Tibial nerve (tissue), 4 donors: ENCODE measurements around the gene LTB. TPM values are rescaled to one million over a fixed set of nuclear protein-coding genes. Genes with fewer than 3 reads are reported as not detected.

Experiments
- DNase-seq, 2 donors: peaks; one replicate each; pipeline ENCODE4 v3.0.0-alpha.2; 2019; ENCODE audit warnings: low spot score in 2 of 2
- H3K27ac ChIP-seq, 4 donors: fragments of 200-600 bp; sonication (generic) in 3 of 4; one replicate each; pipeline ENCODE4 v1.5.1; 2017 to 2019; ENCODE audit warnings: mild to moderate bottlenecking in 1 of 4
- H3K27me3 ChIP-seq, 2 donors: fragments of 200-600 bp; sonication (generic) in 1 of 2; one replicate each; pipeline versions ENCODE4 v1.5.1 to v1.6.0; 2017 to 2019
- H3K36me3 ChIP-seq, 3 donors: fragments of 200-600 bp; sonication (generic); one replicate each; pipeline ENCODE4 v1.5.1; 2018 to 2019
- H3K4me1 ChIP-seq, 4 donors: fragments of 200-600 bp; sonication (generic) in 3 of 4; one replicate each; pipeline ENCODE4 v1.5.1; 2017 to 2019
- H3K4me3 ChIP-seq, 4 donors: fragments of 200-600 bp; sonication (generic) in 3 of 4; one replicate each; pipeline ENCODE4 v1.5.1; 2017 to 2019; ENCODE audit warnings: mild to moderate bottlenecking in 1 of 4, moderate library complexity in 1 of 4
- H3K9me3 ChIP-seq, 4 donors: fragments of 200-600 bp; sonication (generic) in 3 of 4; one replicate each; pipeline ENCODE4 v1.5.1; 2017 to 2019
- EP300 ChIP-seq, 2 donors: sonication (generic); formaldehyde crosslinking; IDR thresholded peaks; one replicate each; pipeline ENCODE4 v1.6.1; 2017; ENCODE audit warnings: antibody characterized with exemption in 2 of 2, mild to moderate bottlenecking in 1 of 2
- POLR2A ChIP-seq, 2 donors: fragments of 450-650 bp; IDR thresholded peaks; one replicate each; pipeline ENCODE4 v1.6.1; 2017; ENCODE audit warnings: antibody characterized with exemption in 2 of 2, mild to moderate bottlenecking in 2 of 2, moderate library complexity in 2 of 2
- WGBS, 2 donors: methylation state at CpG; one replicate each; pipeline ENCODE4 v1.1.5; 2018; 5-methylcytosine and 5-hydroxymethylcytosine counted together
- total RNA-seq, 4 donors: library from RNA; depleted of rRNA; stranded (reverse); fragments of >200 nt; gene quantifications; one replicate each; pipeline ENCODE4 v1.1.0, GENCODE V29; 2016
- TF ChIP-seq, protein P1 (sequence below), 5 experiments: fragments of 200-600 bp in 3 of 5; fragments of 450-650 bp in 2 of 5; sonication (generic) in 3 of 5; IDR thresholded peaks; one replicate each; pipeline ENCODE4 v1.5.1; 2016 to 2019; ENCODE audit warnings: antibody characterized with exemption in 5 of 5, mild to moderate bottlenecking in 3 of 5, moderate library complexity in 2 of 5

LTB gene
- total RNA-seq, 4 donors from 2014 or later: not detected

- DNase-seq: no peak
- Histone ChIP-seq H3K36me3 (peaks cover 0 to 40% (median 3%) of the 10 kb centered on the region in 3 donors), H3K4me1 (peaks cover 0 to 39% (median 14%) of the 10 kb centered on the region in 4 donors), H3K4me3 (peak overlapping the region; percentile 34 to 50 (median 34)), H3K27ac (peak overlapping the region; percentile 85 to 92 (median 88)), H3K9me3 (no peaks in the 10 kb centered on the region), H3K27me3 (no peaks in the 10 kb centered on the region)
- 76 to 77% methylated on average over 24 of the region's 24 CpGs for WGBS, 2 donors
- TF ChIP-seq EP300 (IDR thresholded peaks at IDR 0.05): peak in 1 of 2 donors; percentile 13
- TF ChIP-seq, protein P1, sequence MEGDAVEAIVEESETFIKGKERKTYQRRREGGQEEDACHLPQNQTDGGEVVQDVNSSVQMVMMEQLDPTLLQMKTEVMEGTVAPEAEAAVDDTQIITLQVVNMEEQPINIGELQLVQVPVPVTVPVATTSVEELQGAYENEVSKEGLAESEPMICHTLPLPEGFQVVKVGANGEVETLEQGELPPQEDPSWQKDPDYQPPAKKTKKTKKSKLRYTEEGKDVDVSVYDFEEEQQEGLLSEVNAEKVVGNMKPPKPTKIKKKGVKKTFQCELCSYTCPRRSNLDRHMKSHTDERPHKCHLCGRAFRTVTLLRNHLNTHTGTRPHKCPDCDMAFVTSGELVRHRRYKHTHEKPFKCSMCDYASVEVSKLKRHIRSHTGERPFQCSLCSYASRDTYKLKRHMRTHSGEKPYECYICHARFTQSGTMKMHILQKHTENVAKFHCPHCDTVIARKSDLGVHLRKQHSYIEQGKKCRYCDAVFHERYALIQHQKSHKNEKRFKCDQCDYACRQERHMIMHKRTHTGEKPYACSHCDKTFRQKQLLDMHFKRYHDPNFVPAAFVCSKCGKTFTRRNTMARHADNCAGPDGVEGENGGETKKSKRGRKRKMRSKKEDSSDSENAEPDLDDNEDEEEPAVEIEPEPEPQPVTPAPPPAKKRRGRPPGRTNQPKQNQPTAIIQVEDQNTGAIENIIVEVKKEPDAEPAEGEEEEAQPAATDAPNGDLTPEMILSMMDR (IDR thresholded peaks at IDR 0.05): no peak
Measured at GRCh38 chr6:31547727-31548543, 34.3 kb downstream of the LTB start.

DNA sequence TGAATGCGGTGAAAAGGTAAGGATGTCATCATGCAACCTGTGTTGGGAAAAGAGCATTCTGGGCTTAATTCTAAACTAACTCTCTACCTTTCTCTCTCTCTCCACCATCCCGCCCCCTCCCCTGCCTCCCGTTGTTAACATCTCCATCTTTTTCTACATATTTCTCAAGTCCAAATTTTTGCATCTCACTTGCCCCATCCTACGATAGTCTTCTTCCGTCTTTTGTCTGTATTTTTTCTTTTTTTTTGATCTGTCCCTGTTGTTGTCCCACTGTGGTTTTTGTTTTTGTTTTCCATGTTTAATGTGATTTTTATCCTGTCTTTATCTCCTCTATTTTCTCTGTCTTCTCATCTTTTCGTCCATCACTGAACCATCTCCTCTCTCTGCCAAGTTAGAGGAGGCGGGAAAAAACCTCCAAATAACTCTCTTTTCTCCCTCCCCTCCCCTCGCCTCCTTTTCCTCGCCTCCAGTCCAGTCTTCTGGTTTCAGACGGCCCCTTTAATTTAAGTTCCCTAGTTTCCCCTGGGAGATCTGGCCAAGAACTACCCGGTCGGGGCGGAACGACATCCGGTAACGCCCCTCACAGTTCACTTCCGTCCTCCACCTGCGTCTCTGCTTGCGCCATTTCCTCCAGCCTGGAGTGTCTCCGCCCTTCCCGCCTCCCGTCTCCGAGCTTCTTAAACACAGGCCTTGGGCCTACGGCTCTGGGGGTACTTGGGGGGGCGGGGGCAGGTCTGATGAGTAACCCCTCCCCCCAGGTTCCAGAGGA is 35.1 kb downstream of the LTB start, which contains the start of gene NFKBIL1:
Gene NFKBIL1 (plus strand): TSS at position 651 of the 769 bp plus-strand sequence. CDS start 87 bp downstream, at position 738.
- 0 to 1% methylated on average over 25 of the region's 25 CpGs for WGBS, 2 donors

DNA sequence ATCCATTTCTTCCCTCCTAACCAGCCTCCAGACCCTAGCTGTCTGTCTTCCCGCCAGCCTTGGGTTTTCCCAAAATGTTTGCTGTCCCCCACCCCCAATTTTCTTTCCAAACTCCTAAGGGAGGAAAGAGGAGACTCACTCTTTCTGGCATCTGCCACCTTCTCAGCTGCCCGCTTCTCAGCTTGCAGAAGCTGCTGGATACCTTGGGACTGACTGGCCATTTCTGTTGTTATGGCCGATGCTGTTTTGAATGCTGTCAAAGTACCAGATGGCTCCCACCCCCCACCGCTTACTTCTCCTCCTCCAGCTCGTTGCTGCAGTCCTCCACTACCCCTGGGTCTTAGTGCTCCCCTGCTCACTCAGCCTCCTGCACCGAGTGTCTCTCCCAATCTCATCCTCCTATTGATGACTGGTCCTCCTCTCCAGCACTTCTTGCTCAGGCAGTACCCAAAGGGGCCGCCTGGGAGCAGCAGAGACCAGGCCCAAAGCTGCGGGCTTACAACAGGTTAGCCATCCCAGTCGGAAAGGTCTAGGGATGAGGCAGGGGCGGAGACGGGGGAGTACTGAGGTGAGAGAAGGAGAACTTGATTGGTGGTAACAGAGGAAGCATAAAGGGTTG is 35.8 kb downstream of the LTB start, which contains the start of gene ATP6V1G2:
Gene ATP6V1G2 (minus strand): TSS at position 270 of the 619 bp plus-strand sequence. CDS start 49 bp downstream, at position 221.
- WGBS, 2 donors: 7 to 8% methylated on average over 11 of the region's 11 CpGs
- H3K4me1 ChIP-seq: peaks cover 0 to 44% (median 19%) of the 10 kb centered on the region in 4 donors

More for the DNA sequence above, 35.1 kb downstream of the LTB start, which contains the start of gene NFKBIL1:
- peak; percentile 93 to 94 for DNase-seq
- H3K36me3 ChIP-seq: peaks cover 0 to 35% (median 3%) of the 10 kb centered on the region in 3 donors
- peak within 1 kb of the TSS; percentile 85 to 92 (median 88) for H3K27ac ChIP-seq
- peaks cover 0 to 44% (median 19%) of the 10 kb centered on the region in 4 donors for H3K4me1 ChIP-seq
- peak within 1 kb of the TSS; percentile 34 to 50 (median 34) for H3K4me3 ChIP-seq
- H3K27me3 ChIP-seq: no peaks in the 10 kb centered on the region
- TF ChIP-seq POLR2A (IDR thresholded peaks at IDR 0.05) (peak in 1 of 2 donors; percentile 74), EP300 (IDR thresholded peaks at IDR 0.05) (peak; percentile 93 to 96)
- TF ChIP-seq, protein P1 (IDR thresholded peaks at IDR 0.05): peak in 2 of 5 experiments; percentile 8 to 15
- H3K9me3 ChIP-seq: no peaks in the 10 kb centered on the region

DNA sequence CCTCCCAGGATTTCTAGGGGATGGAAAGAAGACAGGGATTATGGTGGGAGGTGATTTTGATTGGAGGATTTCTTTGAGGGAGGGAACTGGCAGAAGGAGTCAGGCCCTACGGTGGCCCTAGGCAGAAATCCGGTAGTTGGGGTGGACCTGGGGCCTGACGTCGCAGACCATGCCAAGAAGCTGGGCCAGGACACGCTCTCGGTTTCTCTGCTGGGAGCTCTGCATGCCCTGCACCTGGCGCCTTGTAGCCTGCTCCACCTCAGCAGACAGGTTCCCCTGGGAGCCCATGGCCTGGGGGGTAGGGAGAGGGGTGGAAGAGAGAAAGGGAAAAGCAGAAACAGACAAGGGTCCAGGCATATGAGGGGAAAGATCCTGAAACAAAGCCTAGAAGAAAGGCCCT is 36.9 kb downstream of the LTB start:
- TF ChIP-seq, protein P1 (IDR thresholded peaks at IDR 0.05): no peak
- TF ChIP-seq EP300 (IDR thresholded peaks at IDR 0.05) (no peak), POLR2A (IDR thresholded peaks at IDR 0.05) (no peak)
- 71 to 76% methylated on average over 7 of the region's 7 CpGs for WGBS, 2 donors
- no peaks in the 10 kb centered on the region for H3K9me3 ChIP-seq
- H3K4me3 ChIP-seq: no peak overlapping the region
- H3K4me1 ChIP-seq: peaks cover 0 to 46% (median 20%) of the 10 kb centered on the region in 4 donors
- no peaks in the 10 kb centered on the region for H3K27me3 ChIP-seq
- H3K36me3 ChIP-seq: peaks cover 0 to 17% (median 3%) of the 10 kb centered on the region in 3 donors
- H3K27ac ChIP-seq: no peak overlapping the region
- no peak for DNase-seq

More for the DNA sequence above, 35.8 kb downstream of the LTB start, which contains the start of gene ATP6V1G2:
- peaks cover 0 to 28% (median 3%) of the 10 kb centered on the region in 3 donors for H3K36me3 ChIP-seq
- no peaks in the 10 kb centered on the region for H3K27me3 ChIP-seq
- peak within 1 kb of the TSS; percentile 85 to 92 (median 88) for H3K27ac ChIP-seq
- TF ChIP-seq, protein P1 (IDR thresholded peaks at IDR 0.05): peak; percentile 95 to 98 (median 96)
- TF ChIP-seq POLR2A (IDR thresholded peaks at IDR 0.05) (no peak), EP300 (IDR thresholded peaks at IDR 0.05) (peak in 1 of 2 donors; percentile 38)
- peak; percentile 82 to 94 for DNase-seq
- peak within 1 kb of the TSS; percentile 34 to 50 (median 34) for H3K4me3 ChIP-seq
- no peaks in the 10 kb centered on the region for H3K9me3 ChIP-seq
